ENCODE results near the gene AARS2.

The AARS2 gene

GRCh38 chr6:44309631-44310030, 3.5 kb downstream of the AARS2 start:
- DNase-seq (ENCODE audit: low read depth in 1 of 2, low spot score in 1 of 2): no peak
- Histone ChIP-seq H3K27ac (replicated peaks) (no peak overlapping the region), H3K27me3 (ENCODE audit: insufficient read depth, poor library complexity, severe bottlenecking) (no peaks in the 10 kb centered on the region), H3K4me3 (replicated peaks; ENCODE audit: insufficient read depth, low read length) (no peak overlapping the region)
- TF ChIP-seq SPI1 (IDR thresholded peaks at IDR 0.05; ENCODE audit: borderline replicate concordance, low read depth) (no peak), CTCF (IDR thresholded peaks at IDR 0.05; ENCODE audit: insufficient read depth, low read length) (no peak)

GRCh38 chr6:44309092-44309491, 4.1 kb downstream of the AARS2 start:
- Histone ChIP-seq H3K27ac (replicated peaks) (no peak overlapping the region), H3K4me3 (replicated peaks; ENCODE audit: insufficient read depth, low read length) (no peak overlapping the region)
- DNase-seq (ENCODE audit: low read depth in 1 of 2, low spot score in 1 of 2): no peak

GRCh38 chr6:44307217-44307616, 5.9 kb downstream of the AARS2 start:
- TF ChIP-seq POLR2AphosphoS5 (IDR thresholded peaks at IDR 0.05; ENCODE audit: low read depth) (0 out of 2 replicates have a peak, but pooled peaks have one; percentile 33), SPI1 (IDR thresholded peaks at IDR 0.05; ENCODE audit: borderline replicate concordance, low read depth) (no peak)
- Histone ChIP-seq H3K27me3 (ENCODE audit: insufficient read depth, poor library complexity, severe bottlenecking) (no peaks in the 10 kb centered on the region), H3K4me3 (replicated peaks; ENCODE audit: insufficient read depth, low read length) (no peak overlapping the region), H3K27ac (replicated peaks) (no peak overlapping the region)
- no peak for DNase-seq (ENCODE audit: low read depth in 1 of 2, low spot score in 1 of 2)

More at GRCh38 chr6:44309092-44309491, 4.1 kb downstream of the AARS2 start:
- no peak for TF ChIP-seq POLR2AphosphoS5 (IDR thresholded peaks at IDR 0.05; ENCODE audit: low read depth)
- TF ChIP-seq REST (IDR thresholded peaks at IDR 0.05; ENCODE audit: insufficient replicate concordance, low read depth): no peak
- no peak for TF ChIP-seq CTCF (IDR thresholded peaks at IDR 0.05; ENCODE audit: insufficient read depth, low read length)
- TF ChIP-seq SPI1 (IDR thresholded peaks at IDR 0.05; ENCODE audit: borderline replicate concordance, low read depth): no peak
- no peak for TF ChIP-seq GABPA (IDR thresholded peaks at IDR 0.05; ENCODE audit: low read depth)
- H3K27me3 ChIP-seq (ENCODE audit: insufficient read depth, poor library complexity, severe bottlenecking): no peaks in the 10 kb centered on the region

GRCh38 chr6:44306710-44307109, 6.4 kb downstream of the AARS2 start:
- Histone ChIP-seq H3K27me3 (ENCODE audit: insufficient read depth, poor library complexity, severe bottlenecking) (no peaks in the 10 kb centered on the region), H3K4me3 (replicated peaks; ENCODE audit: insufficient read depth, low read length) (no peak overlapping the region), H3K27ac (replicated peaks) (no peak overlapping the region)
- DNase-seq (ENCODE audit: low read depth in 1 of 2, low spot score in 1 of 2): no peak
- TF ChIP-seq POLR2AphosphoS5 (IDR thresholded peaks at IDR 0.05; ENCODE audit: low read depth) (no peak), CTCF (IDR thresholded peaks at IDR 0.05; ENCODE audit: insufficient read depth, low read length) (no peak), SPI1 (IDR thresholded peaks at IDR 0.05; ENCODE audit: borderline replicate concordance, low read depth) (no peak), REST (IDR thresholded peaks at IDR 0.05; ENCODE audit: insufficient replicate concordance, low read depth) (no peak), GABPA (IDR thresholded peaks at IDR 0.05; ENCODE audit: low read depth) (no peak)

Measured in HL-60 (cell line).